ENCODE data around the gene RABGAP1L.

The RABGAP1L gene

GRCh38 chr1:174269989-174270651 is 110.8 kb downstream of the RABGAP1L start:
- Histone ChIP-seq H3K27me3 (ENCODE audit: low read length) (no peaks in the 10 kb centered on the region), H2AFZ (ENCODE audit: low read depth, low read length, severe bottlenecking) (no peak overlapping the region), H3K36me3 (ENCODE audit: low read length) (no peaks in the 10 kb centered on the region), H3K4me3 (ENCODE audit: insufficient read depth, low read length, poor library complexity, severe bottlenecking) (no peak overlapping the region), H3K4me2 (ENCODE audit: low read depth, low read length, poor library complexity, severe bottlenecking) (peak overlapping the region; percentile 100), H3K9me3 (ENCODE audit: insufficient read depth, low read length) (no peaks in the 10 kb centered on the region), H3K79me2 (ENCODE audit: insufficient read depth, low read length) (no peaks in the 10 kb centered on the region), H3F3A (ENCODE audit: insufficient read depth) (peaks cover 67% of the 10 kb centered on the region), H3K9me2 (replicated peaks; ENCODE audit: insufficient read depth, low read length) (no peaks in the 10 kb centered on the region), H3K27ac (ENCODE audit: low read depth, low read length) (peak overlapping the region; percentile 99), H3K9ac (ENCODE audit: low read length) (peak overlapping the region; percentile 47), H4K20me1 (ENCODE audit: low read depth, low read length) (no peaks in the 10 kb centered on the region)
- TF ChIP-seq, protein P1, sequence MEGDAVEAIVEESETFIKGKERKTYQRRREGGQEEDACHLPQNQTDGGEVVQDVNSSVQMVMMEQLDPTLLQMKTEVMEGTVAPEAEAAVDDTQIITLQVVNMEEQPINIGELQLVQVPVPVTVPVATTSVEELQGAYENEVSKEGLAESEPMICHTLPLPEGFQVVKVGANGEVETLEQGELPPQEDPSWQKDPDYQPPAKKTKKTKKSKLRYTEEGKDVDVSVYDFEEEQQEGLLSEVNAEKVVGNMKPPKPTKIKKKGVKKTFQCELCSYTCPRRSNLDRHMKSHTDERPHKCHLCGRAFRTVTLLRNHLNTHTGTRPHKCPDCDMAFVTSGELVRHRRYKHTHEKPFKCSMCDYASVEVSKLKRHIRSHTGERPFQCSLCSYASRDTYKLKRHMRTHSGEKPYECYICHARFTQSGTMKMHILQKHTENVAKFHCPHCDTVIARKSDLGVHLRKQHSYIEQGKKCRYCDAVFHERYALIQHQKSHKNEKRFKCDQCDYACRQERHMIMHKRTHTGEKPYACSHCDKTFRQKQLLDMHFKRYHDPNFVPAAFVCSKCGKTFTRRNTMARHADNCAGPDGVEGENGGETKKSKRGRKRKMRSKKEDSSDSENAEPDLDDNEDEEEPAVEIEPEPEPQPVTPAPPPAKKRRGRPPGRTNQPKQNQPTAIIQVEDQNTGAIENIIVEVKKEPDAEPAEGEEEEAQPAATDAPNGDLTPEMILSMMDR (IDR thresholded peaks at IDR 0.05; ENCODE audit: insufficient read depth, low read length, poor library complexity, severe bottlenecking): no peak
- no peak for TF ChIP-seq EZH2phosphoT487 (conservative IDR thresholded peaks at IDR 0.05; ENCODE audit: low read length)

DNA sequence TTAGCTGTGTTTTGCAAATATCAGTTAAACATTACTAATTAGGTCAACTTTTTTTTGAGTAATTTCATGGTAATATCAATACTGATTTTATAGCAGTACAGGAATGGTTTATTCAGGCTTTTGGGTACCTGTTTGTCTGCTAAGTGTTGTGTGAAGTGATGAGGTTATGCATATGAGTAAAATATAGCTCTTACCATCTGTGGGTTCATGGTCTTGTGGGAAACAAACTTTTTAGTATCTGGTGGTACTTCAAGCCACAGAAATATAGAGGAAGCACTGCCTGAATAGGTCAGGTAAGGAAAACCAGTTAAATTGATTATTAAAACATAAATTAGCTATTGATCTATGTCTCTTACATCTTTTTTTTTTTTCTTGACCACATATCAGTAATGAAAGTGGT is 113.9 kb downstream of the RABGAP1L start:
- no peak for TF ChIP-seq EZH2phosphoT487 (conservative IDR thresholded peaks at IDR 0.05; ENCODE audit: low read length)
- TF ChIP-seq, protein P1 (IDR thresholded peaks at IDR 0.05; ENCODE audit: insufficient read depth, low read length, poor library complexity, severe bottlenecking): no peak
- Histone ChIP-seq H3K9me2 (replicated peaks; ENCODE audit: insufficient read depth, low read length) (no peaks in the 10 kb centered on the region), H3K4me3 (ENCODE audit: insufficient read depth, low read length, poor library complexity, severe bottlenecking) (peak overlapping the region; percentile 48), H3K4me2 (ENCODE audit: low read depth, low read length, poor library complexity, severe bottlenecking) (peak overlapping the region; percentile 100), H2AFZ (ENCODE audit: low read depth, low read length, severe bottlenecking) (no peak overlapping the region), H3K27ac (ENCODE audit: low read depth, low read length) (peak overlapping the region; percentile 99), H3K27me3 (ENCODE audit: low read length) (no peaks in the 10 kb centered on the region), H3K36me3 (ENCODE audit: low read length) (no peaks in the 10 kb centered on the region; the same call in 1 of the 2 replicates), H4K20me1 (ENCODE audit: low read depth, low read length) (no peaks in the 10 kb centered on the region), H3K79me2 (ENCODE audit: insufficient read depth, low read length) (peaks cover 5% of the 10 kb centered on the region; the same call in 1 of the 2 replicates), H3K9me3 (ENCODE audit: insufficient read depth, low read length) (no peaks in the 10 kb centered on the region), H3K9ac (ENCODE audit: low read length) (peak overlapping the region; percentile 47), H3F3A (ENCODE audit: insufficient read depth) (peaks cover 71% of the 10 kb centered on the region)

GRCh38 chr1:174273776-174274175 is 114.5 kb downstream of the RABGAP1L start:
- H3K9me2 ChIP-seq (replicated peaks; ENCODE audit: insufficient read depth, low read length): no peaks in the 10 kb centered on the region
- peak overlapping the region; percentile 48 for H3K4me3 ChIP-seq (ENCODE audit: insufficient read depth, low read length, poor library complexity, severe bottlenecking)
- H3K36me3 ChIP-seq (ENCODE audit: low read length): peaks cover 1% of the 10 kb centered on the region
- H3K9ac ChIP-seq (ENCODE audit: low read length): peak overlapping the region; percentile 45
- TF ChIP-seq, protein P1 (IDR thresholded peaks at IDR 0.05; ENCODE audit: insufficient read depth, low read length, poor library complexity, severe bottlenecking): no peak
- TF ChIP-seq EZH2phosphoT487 (conservative IDR thresholded peaks at IDR 0.05; ENCODE audit: low read length): no peak
- peak overlapping the region; percentile 100 for H3K4me2 ChIP-seq (ENCODE audit: low read depth, low read length, poor library complexity, severe bottlenecking)
- no peak overlapping the region for H2AFZ ChIP-seq (ENCODE audit: low read depth, low read length, severe bottlenecking)
- peaks cover 11% of the 10 kb centered on the region; the same call in 1 of the 2 replicates for H3K79me2 ChIP-seq (ENCODE audit: insufficient read depth, low read length)
- H3K9me3 ChIP-seq (ENCODE audit: insufficient read depth, low read length): no peaks in the 10 kb centered on the region
- H4K20me1 ChIP-seq (ENCODE audit: low read depth, low read length): no peaks in the 10 kb centered on the region
- H3K27me3 ChIP-seq (ENCODE audit: low read length): no peaks in the 10 kb centered on the region
- H3K27ac ChIP-seq (ENCODE audit: low read depth, low read length): peak overlapping the region; percentile 99
- H3F3A ChIP-seq (ENCODE audit: insufficient read depth): peaks cover 77% of the 10 kb centered on the region
